Stimulated activated CD4-positive, alpha-beta T cell treated with anti-CD3 and anti-CD28 coated beads, Interleukin-2, amount 100 ng/mL, for 24 hours (primary cell): ENCODE data around the gene REG1A.

Source experiments
- DNase-seq, 2 donors: peaks; one replicate each; pipeline ENCODE4 v3.0.0-alpha.2; 2020

The REG1A gene

DNA sequence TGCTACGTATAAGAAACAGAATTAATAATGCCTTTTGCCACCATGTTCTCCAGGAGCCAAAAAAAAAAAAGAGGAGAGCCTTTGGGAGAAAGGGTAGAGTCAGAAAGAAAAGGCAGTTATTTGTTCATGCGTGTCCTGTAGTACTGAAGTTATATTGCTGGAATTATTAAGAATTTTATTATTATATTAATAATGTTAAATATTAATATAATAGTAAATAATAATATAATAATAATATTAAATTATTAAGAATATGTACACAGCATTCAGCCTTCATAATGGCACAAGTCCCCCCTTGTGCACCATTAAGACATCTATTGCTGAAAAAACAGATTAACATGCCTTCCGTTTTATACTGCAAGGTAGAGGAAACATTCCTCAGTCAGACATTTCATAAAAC is 8.1 kb downstream of the REG1A start:
- DNase-seq = no peak

- no peak for DNase-seq
Measured at GRCh38 chr2:79129260-79129659, 9.0 kb downstream of the REG1A start.

GRCh38 chr2:79129804-79130203 is 9.5 kb downstream of the REG1A start:
- no peak for DNase-seq

DNA sequence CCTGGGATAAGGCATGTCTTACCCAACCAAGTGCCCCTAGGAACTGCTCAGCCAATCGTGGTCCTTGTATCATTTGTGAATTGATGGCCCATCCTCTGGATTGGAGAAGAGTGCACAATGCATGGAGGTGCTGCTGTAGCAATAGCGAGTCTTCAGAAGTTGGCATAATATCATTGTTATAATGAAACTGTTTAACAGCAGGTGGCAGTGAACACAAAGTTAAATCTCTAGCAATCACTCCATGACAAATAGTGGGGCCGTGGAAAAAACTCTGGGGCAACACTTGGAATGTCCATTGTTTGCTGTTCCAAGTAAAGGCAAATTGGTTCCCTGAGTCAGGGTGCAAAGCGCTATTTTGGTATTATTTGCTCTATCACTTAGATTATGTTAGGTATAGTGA is 11.4 kb downstream of the REG1A start:
- DNase-seq = no peak

DNA sequence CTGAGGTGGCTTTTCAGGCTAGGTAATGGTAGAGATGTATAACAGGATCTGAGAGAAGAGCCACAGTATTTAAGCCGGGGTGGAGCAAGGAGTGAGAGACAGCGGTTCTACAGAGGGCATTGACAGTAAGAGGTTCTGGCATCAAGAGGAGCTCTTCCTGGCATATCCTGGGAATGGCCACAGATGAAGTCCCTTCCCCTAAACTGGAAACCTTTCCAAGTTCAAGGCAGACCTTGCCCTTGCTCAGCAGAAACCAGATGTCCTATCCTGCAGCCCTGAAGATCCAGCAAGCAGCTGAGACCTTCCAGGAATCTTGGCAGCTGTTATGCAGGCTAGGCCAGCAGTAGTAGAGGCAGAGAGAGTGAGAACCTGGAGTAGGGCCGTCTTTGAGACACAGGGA is 18.1 kb downstream of the REG1A start:
- DNase-seq = no peak

DNA sequence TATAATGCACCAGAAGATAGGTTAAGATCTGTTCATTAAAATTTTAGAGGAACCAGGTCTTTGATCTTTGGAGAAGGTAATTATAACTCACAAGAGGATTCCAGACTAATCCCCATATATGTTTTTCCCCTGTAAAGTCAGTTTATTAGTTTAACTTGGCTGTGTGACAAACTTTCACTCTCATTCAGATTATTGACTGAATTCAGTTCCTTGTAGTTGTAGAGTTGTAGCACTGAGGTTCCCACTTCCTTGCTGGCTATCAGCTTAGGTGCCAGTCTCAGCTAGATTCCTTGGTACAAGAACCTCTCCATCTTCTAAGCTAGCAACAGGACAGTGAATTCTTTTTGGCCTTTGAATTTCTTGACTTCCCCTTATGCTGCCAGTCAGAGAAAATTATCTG is 19.1 kb downstream of the REG1A start:
- no peak for DNase-seq

DNA sequence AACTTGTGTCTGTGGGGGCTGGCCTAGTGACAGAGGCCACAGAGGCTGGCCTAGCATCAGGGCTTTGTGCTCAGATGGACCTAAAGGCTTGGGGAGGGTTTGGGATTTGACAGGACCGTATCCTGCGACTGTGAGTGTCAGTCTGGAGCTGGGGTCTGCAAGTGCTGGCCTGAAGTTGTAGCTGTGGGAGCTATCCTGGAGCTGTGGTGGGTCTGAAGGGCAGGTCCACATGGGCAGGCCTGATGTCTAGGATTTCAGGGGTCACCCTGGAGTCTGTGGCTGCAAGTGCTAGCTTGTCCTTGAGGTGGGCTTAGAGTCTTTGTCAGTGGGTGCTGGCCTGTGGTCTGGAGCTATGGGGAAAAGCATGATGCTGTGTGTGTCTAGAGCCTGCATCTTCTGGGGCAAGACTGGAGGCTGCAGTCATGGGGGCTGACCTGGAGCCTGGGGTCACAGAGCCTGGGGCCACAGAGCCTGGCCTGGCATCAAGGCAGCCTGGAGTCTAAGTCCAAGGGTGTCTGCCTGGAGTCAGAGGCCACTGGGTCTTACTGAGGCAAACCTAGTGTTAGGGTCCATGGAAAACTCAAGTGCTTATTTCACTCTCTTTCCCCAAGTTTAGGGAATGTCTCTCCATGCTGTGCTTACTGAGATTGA is 35.7 kb downstream of the REG1A start:
- no peak for DNase-seq

GRCh38 chr2:79159030-79159429 is 38.7 kb downstream of the REG1A start:
- no peak for DNase-seq

DNA sequence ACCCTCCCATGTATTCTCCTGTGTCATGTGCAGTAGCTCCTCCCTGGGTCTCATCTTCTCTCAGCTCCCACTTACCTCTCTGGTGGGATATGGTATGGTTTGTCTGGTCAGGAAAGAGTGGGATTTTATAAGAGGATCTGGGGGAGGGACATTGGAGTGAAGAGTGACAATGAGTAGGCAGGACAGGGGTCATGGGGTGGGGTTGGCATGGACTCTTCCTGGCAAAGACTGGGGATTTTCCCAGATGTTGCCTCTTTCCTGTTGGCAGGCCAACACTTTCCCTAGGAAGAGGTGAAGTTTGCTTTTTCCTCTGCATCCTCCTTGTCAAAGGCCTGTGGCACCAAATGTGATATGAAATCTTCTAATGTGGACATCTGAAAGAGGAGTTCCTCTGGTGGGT is 39.4 kb downstream of the REG1A start, which contains the start of gene REG3A:
TSS of gene REG3A (minus strand) at position 101 of the 400 bp plus-strand sequence. CDS start 348 bp downstream, outside the sequence.
- no peak for DNase-seq

DNA sequence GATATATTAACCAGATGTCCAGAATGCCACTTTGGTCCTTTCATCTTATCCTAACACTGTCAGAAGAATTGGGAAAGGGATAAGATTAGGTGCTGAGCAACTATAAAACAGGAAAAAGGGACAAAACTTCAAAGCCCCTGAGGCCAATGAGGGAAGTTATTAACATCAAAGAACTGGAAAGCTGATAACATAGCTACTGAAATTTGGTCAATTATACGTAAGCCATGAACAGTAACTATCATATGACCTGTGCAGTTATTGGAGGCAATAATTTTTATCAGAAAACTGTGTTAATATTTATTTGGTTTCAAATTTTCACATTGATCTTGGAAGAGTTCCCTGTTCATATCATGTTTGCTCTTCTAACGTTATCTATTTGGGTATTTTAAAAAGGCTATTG is 41.8 kb downstream of the REG1A start:
- DNase-seq = no peak

GRCh38 chr2:79162801-79163200 is 42.5 kb downstream of the REG1A start:
- no peak for DNase-seq

DNA sequence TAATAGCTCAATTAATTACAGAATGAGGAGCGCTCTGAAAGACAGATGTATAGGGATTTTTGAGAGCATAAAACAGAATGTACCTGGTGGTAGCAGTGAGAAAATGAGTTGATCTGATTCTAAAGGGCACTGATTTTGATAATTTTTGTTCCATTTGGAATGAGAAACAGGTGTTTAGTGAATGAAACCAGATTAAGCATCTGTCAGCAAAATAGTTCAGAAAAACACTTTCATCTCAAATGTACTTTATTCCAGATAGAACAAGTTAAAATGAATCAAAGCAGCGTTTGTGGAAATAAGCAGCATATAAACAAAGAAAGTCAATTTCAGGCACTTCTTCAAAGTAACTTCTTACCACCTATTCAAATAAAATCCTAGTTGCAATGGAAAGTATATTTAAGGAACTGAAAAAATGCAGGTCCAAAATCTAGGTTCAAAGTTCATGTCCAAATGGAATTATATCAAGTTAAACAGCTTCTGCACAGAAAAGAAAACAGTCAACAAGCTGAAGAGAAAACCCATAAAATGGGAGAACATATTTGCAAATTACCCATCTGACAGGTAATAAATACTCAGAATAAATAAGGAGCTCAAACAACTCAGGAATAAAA is 51.2 kb downstream of the REG1A start:
- no peak for DNase-seq
